Testis (tissue), 2 donors: ENCODE data around the gene CALHM1.
"Not testable (repeated sequence)": the region's sequence is repeated elsewhere in the genome, so short reads cannot be mapped to it uniquely, and the experiment has no call there.

Source experiments
- POLR2A ChIP-seq: fragments of 450-650 bp; IDR thresholded peaks from one replicate; pipeline ENCODE4 v1.6.1; 2017; ENCODE audit warnings: antibody characterized with exemption, mild to moderate bottlenecking, moderate library complexity
- TF ChIP-seq, protein P1 (sequence below), 3 experiments: fragments of 450-650 bp in 2 of 3; fragments of 200-600 bp in 1 of 3; sonication (generic) in 1 of 3; IDR thresholded peaks; one replicate each; pipeline ENCODE4 v1.5.1; 2016 to 2019; ENCODE audit warnings: antibody characterized with exemption in 3 of 3, mild to moderate bottlenecking in 2 of 3, moderate library complexity in 1 of 3

DNA sequence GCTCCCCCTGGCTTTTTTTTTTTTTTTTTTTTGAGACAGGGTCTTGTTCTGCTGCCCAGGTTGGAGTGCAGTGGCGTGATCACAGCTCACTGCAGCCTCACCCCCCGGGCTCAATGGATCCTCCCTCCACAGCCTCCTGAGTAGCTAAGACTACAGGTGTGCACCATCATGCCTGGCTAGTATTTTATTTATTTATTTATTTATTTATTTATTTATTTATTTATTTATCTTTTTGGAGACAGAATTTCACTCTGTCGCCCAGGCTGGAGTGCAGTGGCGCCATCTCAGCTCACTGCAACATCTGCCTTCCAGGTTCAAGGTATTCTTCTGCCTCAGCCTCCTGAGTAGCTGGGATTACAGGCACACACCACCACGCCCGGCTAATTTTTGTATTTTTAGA, 45.1 kb upstream of the CALHM1 start:
- TF ChIP-seq, protein P1, sequence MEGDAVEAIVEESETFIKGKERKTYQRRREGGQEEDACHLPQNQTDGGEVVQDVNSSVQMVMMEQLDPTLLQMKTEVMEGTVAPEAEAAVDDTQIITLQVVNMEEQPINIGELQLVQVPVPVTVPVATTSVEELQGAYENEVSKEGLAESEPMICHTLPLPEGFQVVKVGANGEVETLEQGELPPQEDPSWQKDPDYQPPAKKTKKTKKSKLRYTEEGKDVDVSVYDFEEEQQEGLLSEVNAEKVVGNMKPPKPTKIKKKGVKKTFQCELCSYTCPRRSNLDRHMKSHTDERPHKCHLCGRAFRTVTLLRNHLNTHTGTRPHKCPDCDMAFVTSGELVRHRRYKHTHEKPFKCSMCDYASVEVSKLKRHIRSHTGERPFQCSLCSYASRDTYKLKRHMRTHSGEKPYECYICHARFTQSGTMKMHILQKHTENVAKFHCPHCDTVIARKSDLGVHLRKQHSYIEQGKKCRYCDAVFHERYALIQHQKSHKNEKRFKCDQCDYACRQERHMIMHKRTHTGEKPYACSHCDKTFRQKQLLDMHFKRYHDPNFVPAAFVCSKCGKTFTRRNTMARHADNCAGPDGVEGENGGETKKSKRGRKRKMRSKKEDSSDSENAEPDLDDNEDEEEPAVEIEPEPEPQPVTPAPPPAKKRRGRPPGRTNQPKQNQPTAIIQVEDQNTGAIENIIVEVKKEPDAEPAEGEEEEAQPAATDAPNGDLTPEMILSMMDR (IDR thresholded peaks at IDR 0.05): not testable (repeated sequence)
- TF ChIP-seq POLR2A: not testable (repeated sequence)
